Astrocyte of the spinal cord (primary cell): ENCODE data around the gene GALNT13.

Source experiments
- DNase-seq: peaks from one replicate; pipeline ENCODE4 v3.0.0; 2011; ENCODE audit warnings: low read depth, low spot score
- H3K4me3 ChIP-seq: 2 replicates; pipeline ENCODE4 v1.5.1; 2011; ENCODE audit warnings: low read depth, mild to moderate bottlenecking, low read length, moderate library complexity
- in situ Hi-C: cut with HindIII; loops from 2 replicates; pipeline ENCODE4 v1.10.0; 2017; ENCODE audit warnings: low sequenced_read_pairs
- TF ChIP-seq, protein P1 (sequence below): IDR thresholded peaks from 2 replicates; pipeline ENCODE4 v1.5.1; 2012; ENCODE audit warnings: low read depth, mild to moderate bottlenecking, low read length, inconsistent platforms

The GALNT13 gene

GRCh38 chr2:154306266-154306970, 434.7 kb downstream of the GALNT13 start:
- DNase-seq: no peak
- in situ Hi-C loops: no loop called here

DNA sequence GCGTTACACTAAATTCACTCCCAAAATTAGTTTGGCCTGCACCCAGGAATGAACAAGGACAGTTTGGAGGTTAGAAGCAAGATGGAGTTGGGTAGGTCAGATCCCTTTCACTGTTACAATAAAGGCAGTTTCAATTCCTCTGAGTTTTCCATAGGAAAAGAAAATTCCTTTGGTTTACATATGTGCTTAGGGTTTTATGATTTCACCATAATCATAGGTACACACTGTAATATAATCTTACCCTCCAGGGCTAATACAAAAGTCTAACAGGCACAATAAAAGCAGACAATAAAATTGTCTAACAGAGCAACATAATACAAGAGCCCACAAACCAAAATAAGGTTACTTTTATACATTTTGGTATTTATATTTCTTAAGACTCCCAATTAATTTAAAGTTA, 435.3 kb downstream of the GALNT13 start:
- no peak for DNase-seq
- in situ Hi-C loops: no loop called here
- TF ChIP-seq, protein P1, sequence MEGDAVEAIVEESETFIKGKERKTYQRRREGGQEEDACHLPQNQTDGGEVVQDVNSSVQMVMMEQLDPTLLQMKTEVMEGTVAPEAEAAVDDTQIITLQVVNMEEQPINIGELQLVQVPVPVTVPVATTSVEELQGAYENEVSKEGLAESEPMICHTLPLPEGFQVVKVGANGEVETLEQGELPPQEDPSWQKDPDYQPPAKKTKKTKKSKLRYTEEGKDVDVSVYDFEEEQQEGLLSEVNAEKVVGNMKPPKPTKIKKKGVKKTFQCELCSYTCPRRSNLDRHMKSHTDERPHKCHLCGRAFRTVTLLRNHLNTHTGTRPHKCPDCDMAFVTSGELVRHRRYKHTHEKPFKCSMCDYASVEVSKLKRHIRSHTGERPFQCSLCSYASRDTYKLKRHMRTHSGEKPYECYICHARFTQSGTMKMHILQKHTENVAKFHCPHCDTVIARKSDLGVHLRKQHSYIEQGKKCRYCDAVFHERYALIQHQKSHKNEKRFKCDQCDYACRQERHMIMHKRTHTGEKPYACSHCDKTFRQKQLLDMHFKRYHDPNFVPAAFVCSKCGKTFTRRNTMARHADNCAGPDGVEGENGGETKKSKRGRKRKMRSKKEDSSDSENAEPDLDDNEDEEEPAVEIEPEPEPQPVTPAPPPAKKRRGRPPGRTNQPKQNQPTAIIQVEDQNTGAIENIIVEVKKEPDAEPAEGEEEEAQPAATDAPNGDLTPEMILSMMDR: no peak
- H3K4me3 ChIP-seq: no peak overlapping the region

More at GRCh38 chr2:154306266-154306970, 434.7 kb downstream of the GALNT13 start:
- TF ChIP-seq, protein P1: no peak
- H3K4me3 ChIP-seq: no peak overlapping the region

DNA sequence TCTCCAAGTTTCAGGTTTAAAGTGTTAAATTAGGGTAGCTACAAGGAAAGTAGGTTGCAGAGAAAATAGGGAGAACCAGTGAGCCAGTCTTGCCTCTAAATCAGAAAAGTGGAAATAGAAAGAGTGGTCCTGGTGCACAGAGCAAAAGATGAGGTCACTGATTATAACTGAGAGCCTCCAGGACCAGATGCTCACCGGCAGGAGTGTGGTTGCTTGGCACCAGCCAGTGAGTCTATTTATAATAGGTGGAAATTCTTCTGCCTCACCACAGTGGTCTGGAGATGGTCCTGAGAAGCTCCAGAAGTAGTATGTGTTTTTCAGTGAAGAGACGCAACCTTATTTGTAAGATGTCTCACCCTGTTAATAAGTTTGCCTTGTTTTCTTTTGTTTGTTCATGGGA, 452.9 kb downstream of the GALNT13 start:
- DNase-seq: no peak
- in situ Hi-C loops: no loop called here
- TF ChIP-seq, protein P1: no peak
- no peak overlapping the region for H3K4me3 ChIP-seq

GRCh38 chr2:154329510-154329909, 457.8 kb downstream of the GALNT13 start:
- no peak overlapping the region for H3K4me3 ChIP-seq
- in situ Hi-C loops: no loop called here
- DNase-seq: no peak
- TF ChIP-seq, protein P1: no peak

- in situ Hi-C loops: no loop called here
- TF ChIP-seq, protein P1: no peak
- DNase-seq: no peak
Measured at GRCh38 chr2:154331784-154332183, 460.1 kb downstream of the GALNT13 start.

DNA sequence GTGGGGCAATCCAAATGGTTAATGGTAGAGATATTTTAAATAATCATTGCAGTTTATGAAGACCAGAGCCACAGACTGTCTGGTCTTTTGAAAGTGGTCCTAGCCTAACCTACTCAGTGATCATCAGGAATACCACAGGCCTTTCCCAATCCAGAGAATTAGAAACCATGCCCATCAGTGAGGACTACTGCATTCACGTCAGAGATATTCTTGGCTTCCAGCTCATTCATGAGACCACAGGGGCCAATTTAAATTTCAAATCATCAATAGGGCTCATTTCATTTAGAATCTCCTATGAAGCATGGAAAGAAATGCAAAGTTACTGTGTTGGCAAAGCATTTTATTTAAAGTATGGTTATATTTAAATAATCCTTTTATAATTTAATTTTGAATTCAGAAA, 464.5 kb downstream of the GALNT13 start:
- H3K4me3 ChIP-seq: no peak overlapping the region
- no peak for DNase-seq
- in situ Hi-C loops: no loop called here
- TF ChIP-seq, protein P1: no peak

More at GRCh38 chr2:154331784-154332183, 460.1 kb downstream of the GALNT13 start:
- no peak overlapping the region for H3K4me3 ChIP-seq
